ENCODE results near the gene CD200R1L.

Gene CD200R1L

DNA sequence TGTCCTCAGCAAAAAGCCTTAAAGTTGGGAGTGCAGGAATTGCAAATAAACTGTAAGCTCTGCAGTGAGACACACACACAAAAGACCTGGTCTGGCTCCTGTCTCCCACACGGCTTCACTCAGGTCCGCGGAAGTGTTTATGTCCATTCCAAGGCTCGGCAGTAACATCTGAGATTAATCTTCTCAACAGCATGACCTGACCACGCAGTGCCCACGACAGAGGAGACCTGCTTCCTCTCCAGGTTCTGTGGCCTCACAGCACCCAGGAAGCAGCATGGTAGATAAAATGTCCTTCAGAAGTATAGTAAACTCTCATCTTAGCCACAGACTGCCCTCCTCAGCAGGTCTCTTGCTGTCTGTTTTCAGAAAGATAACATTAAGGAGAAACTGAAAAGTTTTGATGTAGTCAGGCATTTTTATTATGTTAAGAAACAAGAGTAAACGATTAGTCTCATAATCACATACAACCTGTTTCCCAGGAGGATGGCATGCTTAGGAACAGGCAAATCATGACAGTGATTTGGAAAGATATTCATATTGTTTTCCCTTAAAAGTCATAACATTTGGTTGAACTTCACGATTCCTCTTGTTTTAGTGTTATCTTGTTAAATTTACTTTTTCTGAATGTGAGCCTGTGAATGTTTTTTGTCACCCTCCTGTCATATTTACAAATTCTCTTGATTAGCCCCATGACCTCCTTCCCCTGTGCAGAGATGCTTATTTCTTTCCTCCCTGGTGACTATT is 34.6 kb downstream of the CD200R1L start:
- no peaks in the 10 kb centered on the region for H3K9me3 ChIP-seq (ENCODE audit: severe bottlenecking)
- H3K27ac ChIP-seq (ENCODE audit: poor library complexity, severe bottlenecking), result no peak overlapping the region
- TF ChIP-seq, protein P1, sequence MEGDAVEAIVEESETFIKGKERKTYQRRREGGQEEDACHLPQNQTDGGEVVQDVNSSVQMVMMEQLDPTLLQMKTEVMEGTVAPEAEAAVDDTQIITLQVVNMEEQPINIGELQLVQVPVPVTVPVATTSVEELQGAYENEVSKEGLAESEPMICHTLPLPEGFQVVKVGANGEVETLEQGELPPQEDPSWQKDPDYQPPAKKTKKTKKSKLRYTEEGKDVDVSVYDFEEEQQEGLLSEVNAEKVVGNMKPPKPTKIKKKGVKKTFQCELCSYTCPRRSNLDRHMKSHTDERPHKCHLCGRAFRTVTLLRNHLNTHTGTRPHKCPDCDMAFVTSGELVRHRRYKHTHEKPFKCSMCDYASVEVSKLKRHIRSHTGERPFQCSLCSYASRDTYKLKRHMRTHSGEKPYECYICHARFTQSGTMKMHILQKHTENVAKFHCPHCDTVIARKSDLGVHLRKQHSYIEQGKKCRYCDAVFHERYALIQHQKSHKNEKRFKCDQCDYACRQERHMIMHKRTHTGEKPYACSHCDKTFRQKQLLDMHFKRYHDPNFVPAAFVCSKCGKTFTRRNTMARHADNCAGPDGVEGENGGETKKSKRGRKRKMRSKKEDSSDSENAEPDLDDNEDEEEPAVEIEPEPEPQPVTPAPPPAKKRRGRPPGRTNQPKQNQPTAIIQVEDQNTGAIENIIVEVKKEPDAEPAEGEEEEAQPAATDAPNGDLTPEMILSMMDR (IDR thresholded peaks at IDR 0.05; ENCODE audit: poor library complexity, severe bottlenecking), result no peak
- H3K27me3 ChIP-seq (ENCODE audit: insufficient read depth, poor library complexity, severe bottlenecking), result no peaks in the 10 kb centered on the region
- H3K4me1 ChIP-seq (ENCODE audit: insufficient read depth, poor library complexity, severe bottlenecking), result no peaks in the 10 kb centered on the region
- DNase-seq (ENCODE audit: low spot score) (no peak), ATAC-seq (ENCODE audit: low read depth) (no peak)
- H3K4me3 ChIP-seq (ENCODE audit: severe bottlenecking), result no peak overlapping the region
- no peaks in the 10 kb centered on the region for H3K36me3 ChIP-seq (ENCODE audit: low read depth)

DNA sequence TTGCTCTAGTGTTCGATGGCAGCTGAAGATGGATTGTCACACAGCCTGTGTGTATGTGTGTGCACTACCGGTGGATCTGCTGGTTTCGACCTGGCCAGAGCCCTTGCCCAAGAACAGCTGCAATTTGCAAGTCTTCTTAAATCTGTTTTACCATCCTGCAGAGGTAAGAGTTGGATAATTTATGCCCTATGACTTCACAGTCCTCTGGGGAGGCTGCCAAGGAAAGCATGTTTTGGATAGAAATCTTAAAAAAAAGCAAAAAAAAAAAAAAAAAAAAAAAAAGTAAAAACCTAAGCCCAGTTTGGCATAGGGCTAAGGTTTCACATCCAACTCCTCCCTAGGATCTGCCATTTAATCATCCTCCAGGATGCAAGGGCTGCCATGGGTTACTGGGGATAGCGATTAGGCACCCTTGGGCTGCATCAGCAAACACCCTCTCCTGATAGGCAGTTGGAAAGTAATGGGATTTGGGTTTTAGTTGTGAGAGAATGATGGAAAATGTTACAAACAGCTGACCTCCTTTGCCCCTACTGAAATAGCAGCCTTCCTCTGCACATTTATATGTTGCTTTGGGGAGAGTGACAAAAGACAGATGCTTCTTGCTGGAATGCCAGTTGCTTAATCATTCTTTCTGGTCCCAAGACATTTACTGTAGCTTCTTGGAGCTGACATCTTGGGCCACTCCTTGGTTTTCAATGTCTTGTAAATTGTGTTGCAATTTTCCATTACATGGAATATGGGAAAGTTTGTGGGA is 35.4 kb downstream of the CD200R1L start:
- DNase-seq (ENCODE audit: low spot score), result no peak

DNA sequence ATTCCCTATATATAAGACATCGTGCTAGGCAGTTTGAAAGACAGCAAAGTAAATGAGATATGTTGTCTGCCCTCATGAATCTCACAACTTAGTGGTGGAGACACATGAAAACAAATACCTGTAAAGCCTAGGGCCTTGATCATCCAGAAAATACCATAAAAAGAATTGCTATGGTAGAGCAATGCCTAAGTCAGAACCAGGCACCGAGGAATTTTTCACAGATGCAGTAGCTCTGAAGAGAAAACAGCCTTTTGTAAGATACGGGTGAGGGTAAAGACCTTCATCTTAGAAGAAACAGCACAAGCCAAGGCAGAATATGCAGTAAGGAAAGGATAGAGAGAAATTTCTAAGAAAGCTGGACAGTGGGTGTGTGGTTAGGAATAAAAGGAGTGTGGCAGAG is 36.1 kb downstream of the CD200R1L start:
- H3K27me3 ChIP-seq (ENCODE audit: insufficient read depth, poor library complexity, severe bottlenecking), result no peaks in the 10 kb centered on the region
- no peaks in the 10 kb centered on the region for H3K36me3 ChIP-seq (ENCODE audit: low read depth)
- TF ChIP-seq, protein P1 (IDR thresholded peaks at IDR 0.05; ENCODE audit: poor library complexity, severe bottlenecking), result no peak
- no peak overlapping the region for H3K27ac ChIP-seq (ENCODE audit: poor library complexity, severe bottlenecking)
- H3K4me1 ChIP-seq (ENCODE audit: insufficient read depth, poor library complexity, severe bottlenecking), result no peaks in the 10 kb centered on the region
- no peaks in the 10 kb centered on the region for H3K9me3 ChIP-seq (ENCODE audit: severe bottlenecking)
- no peak overlapping the region for H3K4me3 ChIP-seq (ENCODE audit: severe bottlenecking)
- ATAC-seq (ENCODE audit: low read depth) (no peak), DNase-seq (ENCODE audit: low spot score) (no peak)

More for the DNA sequence above, 35.4 kb downstream of the CD200R1L start:
- no peak overlapping the region for H3K4me3 ChIP-seq (ENCODE audit: severe bottlenecking)
- H3K27ac ChIP-seq (ENCODE audit: poor library complexity, severe bottlenecking), result no peak overlapping the region
- H3K9me3 ChIP-seq (ENCODE audit: severe bottlenecking), result no peaks in the 10 kb centered on the region
- TF ChIP-seq, protein P1 (IDR thresholded peaks at IDR 0.05; ENCODE audit: poor library complexity, severe bottlenecking), result no peak
- no peaks in the 10 kb centered on the region for H3K27me3 ChIP-seq (ENCODE audit: insufficient read depth, poor library complexity, severe bottlenecking)
- H3K4me1 ChIP-seq (ENCODE audit: insufficient read depth, poor library complexity, severe bottlenecking), result no peaks in the 10 kb centered on the region
- ATAC-seq (ENCODE audit: low read depth), result no peak
- no peaks in the 10 kb centered on the region for H3K36me3 ChIP-seq (ENCODE audit: low read depth)

DNA sequence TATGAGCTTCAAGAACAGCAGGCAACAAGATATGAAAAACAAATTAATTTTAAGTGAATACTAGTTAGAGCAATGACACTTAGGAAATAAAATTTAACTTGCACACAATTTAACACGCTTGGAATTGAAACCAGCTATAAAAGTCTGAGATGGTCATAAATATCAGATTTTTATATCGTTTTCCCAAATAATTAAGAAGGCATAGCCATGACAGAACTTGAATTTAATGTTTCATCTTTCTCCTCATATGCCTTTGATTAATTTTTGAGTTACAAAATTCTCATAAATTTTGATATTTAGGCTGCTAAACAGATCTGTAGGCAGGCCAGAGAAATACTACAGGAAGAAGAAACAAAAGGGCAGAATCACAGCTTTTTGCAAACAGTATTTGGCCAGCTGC is 38.5 kb downstream of the CD200R1L start:
- no peak for DNase-seq (ENCODE audit: low spot score)
- Histone ChIP-seq H3K27me3 (ENCODE audit: insufficient read depth, poor library complexity, severe bottlenecking) (no peaks in the 10 kb centered on the region), H3K27ac (ENCODE audit: poor library complexity, severe bottlenecking) (no peak overlapping the region), H3K36me3 (ENCODE audit: low read depth) (no peaks in the 10 kb centered on the region), H3K4me3 (ENCODE audit: severe bottlenecking) (no peak overlapping the region), H3K4me1 (ENCODE audit: insufficient read depth, poor library complexity, severe bottlenecking) (no peaks in the 10 kb centered on the region), H3K9me3 (ENCODE audit: severe bottlenecking) (no peaks in the 10 kb centered on the region)
- no peak for ATAC-seq (ENCODE audit: low read depth)
- TF ChIP-seq, protein P1 (IDR thresholded peaks at IDR 0.05; ENCODE audit: poor library complexity, severe bottlenecking), result no peak

DNA sequence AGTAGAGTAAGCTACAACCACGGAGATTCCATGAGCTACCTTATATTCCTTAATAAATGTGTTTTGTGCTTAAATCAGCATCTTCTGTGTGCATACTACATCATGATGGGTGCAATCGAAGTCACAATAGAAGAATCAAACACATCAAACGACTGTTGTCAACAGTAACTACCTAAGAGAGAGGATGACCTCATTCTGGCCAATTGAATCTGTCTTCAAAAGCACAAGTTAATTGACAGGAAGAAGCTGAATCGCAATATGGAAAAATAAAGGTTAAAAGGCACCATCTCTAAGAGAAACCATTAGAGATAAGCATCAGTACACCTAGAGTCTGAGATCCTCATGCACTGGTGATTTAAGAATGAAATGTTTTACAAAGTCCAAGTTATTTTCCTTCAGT is 39.0 kb downstream of the CD200R1L start:
- H3K27ac ChIP-seq (ENCODE audit: poor library complexity, severe bottlenecking), result no peak overlapping the region
- H3K27me3 ChIP-seq (ENCODE audit: insufficient read depth, poor library complexity, severe bottlenecking), result no peaks in the 10 kb centered on the region
- DNase-seq (ENCODE audit: low spot score) (no peak), ATAC-seq (ENCODE audit: low read depth) (no peak)
- no peak overlapping the region for H3K4me3 ChIP-seq (ENCODE audit: severe bottlenecking)
- TF ChIP-seq, protein P1 (IDR thresholded peaks at IDR 0.05; ENCODE audit: poor library complexity, severe bottlenecking), result no peak
- peaks cover 4% of the 10 kb centered on the region for H3K4me1 ChIP-seq (ENCODE audit: insufficient read depth, poor library complexity, severe bottlenecking)
- H3K36me3 ChIP-seq (ENCODE audit: low read depth), result no peaks in the 10 kb centered on the region
- no peaks in the 10 kb centered on the region for H3K9me3 ChIP-seq (ENCODE audit: severe bottlenecking)
